Endometrial microvascular endothelial cells (primary cell): Measurements from ENCODE around the gene UMAD1. TPM values are rescaled to one million over a fixed set of nuclear protein-coding genes. Genes with fewer than 3 reads are reported as not detected.

Source experiments
- in situ Hi-C: cut with HindIII; loops from 2 replicates; pipeline ENCODE4 v1.10.0; 2017; ENCODE audit warnings: low sequenced_read_pairs, low pct_unique_long_range_greater_than_20kb; ENCODE audit errors: inconsistent ontology term
- total RNA-seq: library from RNA; depleted of rRNA; stranded (reverse); fragments of >200 nt; gene quantifications from one replicate; pipeline ENCODE4 v1.2.3, GENCODE V29; 2015; ENCODE audit errors: inconsistent ontology term

UMAD1 gene
- total RNA-seq, 1 donor from 2014 or later = 3.0 TPM

DNA sequence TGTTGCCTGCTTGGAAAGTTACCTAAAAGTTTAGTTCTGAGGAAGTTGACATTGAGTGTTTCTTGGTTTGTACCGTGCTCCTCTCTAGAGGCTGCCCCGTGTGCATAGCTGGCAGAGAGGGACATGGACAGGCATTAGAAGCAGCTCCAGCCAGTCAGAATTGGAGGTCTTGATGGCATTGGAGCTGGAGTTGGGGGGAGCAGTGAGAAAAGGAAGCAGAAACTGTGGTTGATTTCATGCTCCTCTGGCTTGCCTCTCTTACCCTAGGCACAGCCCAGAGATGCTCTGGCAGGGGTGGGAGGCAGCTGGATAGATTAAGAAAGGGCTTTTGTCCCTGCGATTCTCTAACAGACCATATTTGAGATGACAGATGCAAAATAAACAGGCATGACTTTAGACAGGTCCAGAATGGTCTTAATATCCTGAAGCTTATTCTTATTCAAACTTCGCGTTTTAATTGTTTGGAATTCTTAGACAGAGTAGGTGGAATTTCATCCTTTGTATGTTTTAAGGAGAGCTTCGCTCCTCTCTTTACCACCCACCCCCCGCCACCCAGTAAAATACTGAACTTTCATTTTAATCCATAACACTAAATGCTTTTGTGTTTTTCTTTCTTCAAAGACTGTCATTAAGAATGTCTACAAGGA, 254.6 kb downstream of the UMAD1 start:
- in situ Hi-C loops = no loop called here

GRCh38 chr7:7895754-7896153, 255.2 kb downstream of the UMAD1 start:
- in situ Hi-C loops = no loop called here

DNA sequence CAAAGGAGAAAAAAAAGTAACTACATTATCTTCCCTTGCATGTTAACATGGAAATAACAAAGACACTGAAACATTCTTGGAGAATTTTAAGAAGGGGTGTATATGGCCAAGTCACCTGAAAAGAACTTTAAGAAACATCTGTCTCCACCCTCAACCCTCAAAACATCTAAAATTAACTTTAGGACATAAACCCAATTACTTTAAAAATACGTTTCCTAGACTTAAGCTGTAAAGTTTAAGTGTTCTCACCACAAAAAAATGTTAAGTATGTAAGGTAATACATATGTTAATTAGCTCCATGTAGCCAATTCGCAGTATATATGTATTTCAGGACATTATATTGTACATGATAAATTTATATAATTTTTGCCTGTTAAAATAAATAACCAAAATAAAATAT, 257.0 kb downstream of the UMAD1 start:
- in situ Hi-C loops = no loop called here

DNA sequence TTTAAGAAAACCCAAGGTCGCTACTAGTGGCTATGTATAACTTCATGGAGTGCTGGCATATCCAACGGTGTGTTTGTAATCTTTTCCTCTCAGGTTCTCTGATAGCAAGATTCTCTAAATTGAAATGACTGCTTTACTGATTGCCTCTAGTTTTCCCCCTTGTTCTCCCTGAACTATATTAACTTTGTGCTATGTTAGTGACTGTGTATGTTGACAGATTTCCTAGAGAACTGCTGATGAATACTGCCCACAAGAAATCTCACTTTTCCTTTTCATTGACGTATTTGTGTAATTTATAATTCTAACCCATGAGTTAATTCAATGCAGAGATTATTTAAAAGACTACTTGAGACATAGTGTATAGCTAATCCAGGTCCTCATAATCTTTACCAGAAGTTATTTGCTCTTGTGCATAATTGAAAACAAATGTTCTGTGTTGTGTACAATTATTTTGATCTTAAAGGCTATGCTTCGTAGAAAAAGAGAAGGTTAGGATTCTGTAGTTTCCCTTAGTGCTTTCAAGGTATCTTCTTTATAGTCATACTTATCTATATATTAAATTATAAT, 257.5 kb downstream of the UMAD1 start:
- in situ Hi-C loops = no loop called here

DNA sequence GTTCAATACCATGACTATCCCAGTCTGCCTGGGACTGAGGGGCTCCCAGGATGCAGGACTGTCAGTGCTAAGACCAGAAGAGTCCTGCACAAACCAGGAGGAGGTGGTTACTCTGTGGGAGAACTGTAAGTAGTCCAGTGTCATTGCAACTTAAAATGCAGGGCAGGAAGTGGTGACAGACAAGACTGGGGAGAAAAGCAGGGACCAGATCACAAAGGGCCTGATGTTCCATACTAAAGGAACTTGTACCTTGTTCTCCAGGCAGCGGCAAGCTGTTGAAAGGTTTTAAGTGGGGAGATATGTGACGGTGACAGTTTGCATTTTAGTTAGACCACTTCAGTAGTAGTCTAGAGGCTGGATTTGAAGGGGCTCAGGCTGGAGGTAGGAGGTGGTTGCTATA, 262.3 kb downstream of the UMAD1 start:
- in situ Hi-C loops = no loop called here

GRCh38 chr7:7907306-7907705, 266.8 kb downstream of the UMAD1 start:
- in situ Hi-C loops = no loop called here

- in situ Hi-C loops = no loop called here
These were observed 268.1 kb downstream of the UMAD1 start for GRCh38 chr7:7908622-7909145.

- in situ Hi-C loops = no loop called here
These were observed 268.8 kb downstream of the UMAD1 start for GRCh38 chr7:7909376-7909775.

- in situ Hi-C loops = no loop called here
These were observed 271.0 kb downstream of the UMAD1 start for GRCh38 chr7:7911369-7912123.

- in situ Hi-C loops = no loop called here
These were observed 272.4 kb downstream of the UMAD1 start for GRCh38 chr7:7912937-7913336.

DNA sequence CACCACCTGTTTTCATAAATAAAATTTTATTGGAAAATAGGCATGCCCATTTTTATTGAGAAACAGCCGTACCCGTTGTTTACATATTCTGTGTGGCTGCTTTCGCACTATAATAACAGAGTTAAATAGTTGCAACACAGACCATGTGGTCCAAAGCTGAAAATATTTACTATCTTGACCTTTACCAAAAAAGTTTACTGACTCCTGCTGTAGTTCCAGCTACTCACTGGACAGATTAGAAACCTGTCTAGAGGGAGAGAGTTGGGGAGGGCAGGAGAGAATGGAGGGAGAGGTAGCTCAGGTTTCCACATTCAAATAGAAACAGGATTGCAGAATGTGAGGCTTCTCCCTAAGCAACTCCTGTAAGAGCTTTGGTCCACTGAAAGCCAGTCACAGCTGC, 273.0 kb downstream of the UMAD1 start:
- in situ Hi-C loops = no loop called here

DNA sequence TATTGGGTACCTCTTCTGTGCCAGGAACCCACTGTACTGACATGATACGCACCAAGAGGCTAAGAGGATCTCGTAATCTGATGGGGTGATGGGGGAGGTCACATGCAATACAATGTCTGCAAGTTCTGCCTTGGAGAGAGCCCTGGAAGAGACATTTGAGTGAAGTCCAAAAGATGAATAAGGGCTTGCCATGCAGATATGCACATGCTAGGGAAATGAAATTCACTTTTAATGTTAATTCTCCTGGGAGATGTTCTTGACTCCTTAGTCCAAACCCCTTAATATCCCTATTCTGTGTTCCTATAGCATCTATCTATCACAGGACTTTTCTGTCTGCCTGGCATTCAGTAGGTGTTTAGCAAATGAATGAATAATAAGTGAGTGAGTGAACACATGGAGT, 274.0 kb downstream of the UMAD1 start:
- in situ Hi-C loops = no loop called here

DNA sequence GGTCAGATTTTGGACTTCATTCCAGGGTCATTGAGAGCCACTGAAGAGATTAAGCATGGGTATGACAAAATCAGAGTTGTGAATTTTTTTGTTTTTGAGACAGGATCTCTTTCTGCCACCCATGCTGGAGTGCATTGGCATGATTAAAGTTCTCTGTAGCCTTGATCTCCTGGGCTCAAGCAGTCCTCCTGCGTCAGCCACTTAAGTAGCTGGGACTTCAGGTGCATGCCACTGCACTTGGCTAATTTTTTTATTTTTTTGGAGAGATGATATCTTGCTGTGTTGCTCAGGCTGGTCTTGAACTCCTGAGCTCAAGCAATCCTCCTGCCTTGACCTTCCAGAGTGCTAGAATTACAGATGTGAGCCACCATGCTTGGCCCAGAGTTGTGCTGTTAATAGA, 275.5 kb downstream of the UMAD1 start:
- in situ Hi-C loops = no loop called here

DNA sequence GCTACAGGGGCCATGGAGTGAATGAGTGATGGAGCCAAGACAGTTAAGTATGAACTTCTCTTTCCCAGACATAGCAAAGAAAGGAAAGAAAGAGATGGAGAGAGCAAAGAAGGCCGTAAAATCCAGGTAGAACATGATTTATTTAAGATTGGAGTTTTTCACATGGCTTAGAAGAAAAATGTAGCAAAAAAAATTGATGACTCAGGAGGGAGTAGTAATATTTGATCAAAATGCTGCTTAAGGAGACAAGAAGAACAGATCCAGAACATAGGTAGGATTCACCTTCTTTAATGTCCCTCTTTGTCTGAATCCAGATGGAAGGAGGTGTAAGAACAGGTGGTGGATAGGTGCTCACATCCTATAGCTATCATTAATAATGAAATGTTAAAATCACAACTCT, 277.0 kb downstream of the UMAD1 start:
- in situ Hi-C loops = no loop called here

DNA sequence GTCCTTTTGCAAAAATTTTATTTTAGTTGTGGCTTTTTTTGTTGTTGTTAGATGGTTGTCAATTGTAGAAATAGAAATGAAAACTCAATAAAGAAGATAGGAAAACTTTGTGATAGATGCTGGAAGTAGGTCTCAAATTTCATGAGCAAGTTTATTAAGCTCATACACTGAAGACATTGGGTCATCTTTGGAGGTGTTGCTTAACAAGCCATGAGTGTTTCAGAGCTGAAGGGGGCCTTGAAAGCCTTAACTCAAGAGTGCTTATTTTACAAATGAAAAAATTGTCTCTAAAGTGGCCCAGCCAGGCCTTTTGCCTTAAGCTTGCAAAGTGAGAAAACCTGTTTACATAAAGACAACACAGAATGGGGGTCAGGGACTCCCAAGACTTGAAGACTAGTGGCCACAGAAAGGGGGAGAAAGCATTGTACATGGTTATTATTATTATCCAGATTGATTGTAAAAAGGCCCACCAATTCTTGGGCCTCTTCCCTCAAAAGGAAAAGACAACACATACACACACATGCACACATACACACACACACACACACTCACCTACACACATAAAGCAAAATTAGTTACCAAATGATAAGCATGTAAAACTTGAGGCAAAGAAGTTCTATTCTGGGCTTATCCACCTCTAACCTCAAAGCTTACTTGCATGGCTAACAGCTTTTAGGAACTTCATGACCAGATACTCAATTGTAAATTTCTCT, 278.3 kb downstream of the UMAD1 start:
- in situ Hi-C loops = no loop called here

- in situ Hi-C loops = no loop called here
These were observed 278.9 kb downstream of the UMAD1 start for GRCh38 chr7:7919449-7919945.

DNA sequence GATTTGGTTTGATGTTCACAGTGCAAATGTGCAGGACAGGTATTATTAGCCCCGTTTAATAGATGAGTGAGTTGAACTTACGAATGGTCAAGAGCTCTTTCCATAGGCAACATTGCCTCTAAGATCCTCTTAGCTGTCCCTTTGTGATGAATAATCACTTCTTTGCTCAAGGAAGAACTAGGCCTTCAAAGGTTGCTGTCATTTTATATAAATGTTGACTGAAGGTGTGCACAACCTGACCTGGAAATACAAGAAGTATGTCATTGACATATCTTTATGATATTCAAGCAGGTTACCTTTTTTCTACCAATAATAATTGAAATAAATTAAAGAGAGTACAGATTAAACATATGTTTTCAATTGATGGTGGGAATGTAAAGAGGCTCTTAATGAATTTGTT, 279.5 kb downstream of the UMAD1 start:
- in situ Hi-C loops = no loop called here

GRCh38 chr7:7920481-7920880, 279.9 kb downstream of the UMAD1 start:
- in situ Hi-C loops = no loop called here

DNA sequence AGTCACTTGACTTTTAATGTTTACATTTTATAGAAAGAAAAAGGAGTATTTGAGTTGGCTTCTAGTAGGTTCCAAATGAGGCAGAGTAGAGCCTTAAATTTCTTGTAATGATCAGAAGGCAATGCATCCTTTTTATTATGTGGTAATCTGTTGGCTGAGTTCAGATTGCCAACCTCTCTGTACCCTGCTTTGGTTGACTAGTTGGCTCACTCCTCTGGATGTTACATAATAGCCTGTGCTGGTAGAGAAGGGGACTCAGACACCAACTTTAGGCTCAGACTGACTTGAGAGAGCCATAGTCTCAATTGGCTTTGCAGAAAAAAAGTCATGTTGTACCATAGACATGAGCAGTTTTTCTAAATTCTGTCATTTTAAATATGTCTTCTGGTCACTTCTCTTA, 281.3 kb downstream of the UMAD1 start:
- in situ Hi-C loops = no loop called here
